GM12864 (cell line): Measurements from ENCODE around the gene MYLK.

Source experiments
- DNase-seq: peaks from one replicate; pipeline ENCODE4 v3.0.0-alpha.2; 2011; ENCODE audit warnings: low read depth
- H3K4me3 ChIP-seq: 2 replicates; pipeline ENCODE4 v1.5.1; 2011; ENCODE audit warnings: mild to moderate bottlenecking, low read depth, low read length, control low read depth
- CTCF ChIP-seq: IDR thresholded peaks from 2 replicates; pipeline ENCODE4 v1.5.1; 2011; ENCODE audit warnings: low read depth, mild to moderate bottlenecking, moderate library complexity, low read length, control low read depth, inconsistent platforms; ENCODE audit errors: missing control alignments

Gene MYLK

GRCh38 chr3:123805504-123805903 is 78.6 kb downstream of the MYLK start:
- no peak overlapping the region for H3K4me3 ChIP-seq
- no peak for DNase-seq
- no peak for TF ChIP-seq CTCF

GRCh38 chr3:123805101-123805500 is 79.0 kb downstream of the MYLK start:
- no peak for TF ChIP-seq CTCF
- no peak overlapping the region for H3K4me3 ChIP-seq
- no peak for DNase-seq

- DNase-seq = no peak
- TF ChIP-seq CTCF = no peak
- H3K4me3 ChIP-seq = no peak overlapping the region
Measured at GRCh38 chr3:123804676-123805075, 79.5 kb downstream of the MYLK start.

- no peak for DNase-seq
Measured at GRCh38 chr3:123803521-123803920, 80.6 kb downstream of the MYLK start.

GRCh38 chr3:123802007-123802625 is 82.0 kb downstream of the MYLK start:
- no peak overlapping the region for H3K4me3 ChIP-seq
- TF ChIP-seq CTCF = no peak
- DNase-seq = no peak

More at GRCh38 chr3:123803521-123803920, 80.6 kb downstream of the MYLK start:
- H3K4me3 ChIP-seq = no peak overlapping the region
- no peak for TF ChIP-seq CTCF

GRCh38 chr3:123801474-123801873 is 82.7 kb downstream of the MYLK start:
- DNase-seq = no peak
- no peak for TF ChIP-seq CTCF
- no peak overlapping the region for H3K4me3 ChIP-seq

GRCh38 chr3:123800362-123800682 is 83.8 kb downstream of the MYLK start:
- H3K4me3 ChIP-seq = no peak overlapping the region
- DNase-seq = no peak
- no peak for TF ChIP-seq CTCF
